Measurements from ENCODE around the gene BUD23.
"Not testable (repeated sequence)": the region's sequence is repeated elsewhere in the genome, so short reads cannot be mapped to it uniquely, and the experiment has no call there.

BUD23 gene

DNA sequence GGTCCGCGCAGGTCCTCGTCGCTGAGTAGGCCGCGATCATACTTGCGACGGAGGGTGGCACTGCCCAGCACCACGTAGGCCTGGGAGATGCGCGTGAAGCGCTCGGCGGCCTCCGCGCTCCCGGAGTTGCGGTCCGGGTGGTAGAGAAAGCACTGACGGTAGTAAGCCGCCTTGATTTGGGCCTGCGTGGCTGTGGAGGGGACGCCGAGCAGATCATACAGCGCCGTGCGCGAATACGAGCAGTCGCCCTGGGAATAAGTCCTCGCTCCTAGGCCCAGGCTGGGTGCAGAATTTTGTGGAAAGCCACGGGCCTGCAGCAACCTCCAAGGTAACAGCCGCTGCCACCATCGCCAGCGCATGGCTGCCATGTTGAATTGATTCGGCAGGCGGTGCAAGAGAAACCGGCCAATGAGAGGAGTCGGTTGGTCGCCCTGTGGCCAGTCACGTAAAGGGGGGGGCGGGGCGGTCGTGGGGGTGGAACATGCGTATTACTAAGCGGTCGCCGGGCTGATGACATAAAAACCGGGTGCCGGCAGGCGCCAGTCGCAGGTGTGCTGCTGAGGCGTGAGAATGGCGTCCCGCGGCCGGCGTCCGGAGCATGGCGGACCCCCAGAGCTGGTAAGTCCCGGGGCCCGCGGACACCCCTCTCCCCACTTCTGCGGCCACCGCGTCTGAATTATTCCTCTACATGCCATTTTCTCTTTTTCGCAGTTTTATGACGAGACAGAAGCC lies at the start of gene BUD23, which contains the start of gene DNAJC30:
Gene BUD23 (plus strand): TSS at position 542 of the 732 bp plus-strand sequence. CDS start 29 bp downstream, at position 571.
Gene DNAJC30 (minus strand): TSS at position 398 of the 732 bp plus-strand sequence. CDS start 30 bp downstream, at position 368.
- peak; percentile 97 to 98 for DNase-seq (ENCODE audit: low read depth in 2 of 2)

DNA sequence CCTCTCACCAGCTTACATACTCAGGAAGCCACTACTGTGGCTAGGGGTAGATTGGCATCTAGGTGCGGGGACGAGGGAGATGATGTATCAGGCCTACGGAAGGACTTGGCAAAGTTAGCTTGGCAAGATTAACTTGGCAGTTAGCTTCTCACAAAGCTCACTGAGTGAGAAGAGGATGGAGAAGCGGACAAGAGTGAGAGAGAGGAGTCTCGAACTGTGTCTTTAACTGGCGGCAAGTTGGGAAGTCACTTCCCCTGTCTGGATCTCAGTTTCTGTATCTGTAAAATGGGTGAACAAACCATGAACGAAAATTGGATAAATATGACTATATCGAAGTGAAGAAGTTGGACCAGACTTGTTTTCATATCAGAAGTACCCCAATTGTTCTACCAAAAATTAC lies 49.6 kb upstream of the BUD23 start:
- no peak for DNase-seq (ENCODE audit: low read depth in 2 of 2)

GRCh38 chr7:73635428-73636200 lies 47.8 kb upstream of the BUD23 start:
- DNase-seq (ENCODE audit: low read depth in 2 of 2): no peak

GRCh38 chr7:73638911-73639310 lies 44.5 kb upstream of the BUD23 start:
- DNase-seq (ENCODE audit: low read depth in 2 of 2): no peak

DNA sequence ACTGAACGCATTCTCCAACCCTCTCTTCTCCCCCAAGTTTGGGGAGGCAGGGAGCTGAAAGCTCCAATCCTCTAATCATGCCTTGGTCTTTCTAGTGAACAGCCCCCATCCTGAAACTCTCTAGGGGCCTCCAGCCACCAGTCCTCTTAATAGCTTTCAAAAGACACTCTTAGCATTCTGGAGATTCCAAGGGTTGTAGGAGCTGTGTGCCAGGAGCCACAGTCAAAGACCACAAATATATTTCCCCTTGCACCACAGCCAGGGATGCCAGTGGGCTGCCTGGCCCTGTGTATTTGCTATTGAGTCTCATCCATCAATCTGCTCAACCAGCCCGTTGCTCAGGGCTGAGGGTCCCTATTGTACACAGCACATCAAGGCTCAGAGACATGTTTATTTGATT lies 40.6 kb upstream of the BUD23 start:
- no peak for DNase-seq (ENCODE audit: low read depth in 2 of 2)

DNA sequence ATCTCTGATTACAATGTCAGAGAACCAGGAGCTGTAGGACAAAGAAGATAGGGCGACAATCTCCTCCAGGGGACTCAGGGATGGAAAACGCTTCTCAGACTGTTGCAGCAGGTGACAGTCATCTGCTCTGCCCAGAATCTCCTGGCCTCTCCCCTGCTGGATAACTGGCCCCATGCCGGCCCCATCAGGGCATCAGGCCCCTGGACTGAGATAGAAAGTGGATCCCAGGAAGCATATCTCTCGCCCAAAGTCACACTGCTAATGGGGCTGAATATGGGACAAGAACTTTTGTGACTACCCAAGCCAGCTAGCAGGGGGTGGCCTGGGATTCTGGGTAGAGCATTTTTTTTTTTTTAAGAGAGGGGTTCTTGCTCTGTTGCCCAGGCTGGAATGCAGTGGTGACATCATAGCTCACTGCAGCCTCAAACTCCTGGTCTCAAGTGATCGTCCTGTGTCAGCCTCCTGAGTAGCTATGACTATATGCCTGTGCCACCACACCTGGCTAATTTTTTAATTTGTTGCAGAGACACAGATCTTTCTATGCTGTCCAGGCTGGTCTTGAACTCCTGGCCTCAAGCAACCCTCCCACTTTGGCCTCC lies 38.6 kb upstream of the BUD23 start:
- DNase-seq (ENCODE audit: low read depth in 2 of 2): no peak

DNA sequence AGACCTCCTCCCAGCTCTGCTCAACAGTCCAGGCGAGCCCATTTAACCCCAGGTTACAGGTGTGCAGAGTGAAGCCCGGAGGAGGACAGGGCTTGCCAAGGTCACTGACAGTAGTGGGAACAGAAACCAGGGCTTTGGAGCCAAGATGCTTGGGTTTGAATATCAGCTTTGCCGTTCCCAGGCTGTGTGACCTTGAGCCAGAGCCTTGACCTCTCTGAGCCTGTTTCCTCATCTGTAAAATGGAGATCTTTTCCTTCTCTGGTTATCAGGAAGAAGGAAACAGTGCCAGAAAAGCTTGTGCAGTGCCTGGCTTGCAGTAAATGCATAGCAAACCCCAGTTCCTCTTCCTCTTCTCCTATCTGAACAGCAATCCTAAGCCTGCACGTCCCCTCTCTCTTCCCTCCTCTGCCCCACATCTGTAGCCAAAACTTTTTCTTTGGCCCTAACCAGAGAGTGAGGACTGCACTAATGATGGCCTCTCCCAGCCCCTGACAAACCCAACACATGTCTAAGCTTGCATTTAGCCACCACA lies 37.7 kb upstream of the BUD23 start:
- DNase-seq (ENCODE audit: low read depth in 2 of 2): no peak

DNA sequence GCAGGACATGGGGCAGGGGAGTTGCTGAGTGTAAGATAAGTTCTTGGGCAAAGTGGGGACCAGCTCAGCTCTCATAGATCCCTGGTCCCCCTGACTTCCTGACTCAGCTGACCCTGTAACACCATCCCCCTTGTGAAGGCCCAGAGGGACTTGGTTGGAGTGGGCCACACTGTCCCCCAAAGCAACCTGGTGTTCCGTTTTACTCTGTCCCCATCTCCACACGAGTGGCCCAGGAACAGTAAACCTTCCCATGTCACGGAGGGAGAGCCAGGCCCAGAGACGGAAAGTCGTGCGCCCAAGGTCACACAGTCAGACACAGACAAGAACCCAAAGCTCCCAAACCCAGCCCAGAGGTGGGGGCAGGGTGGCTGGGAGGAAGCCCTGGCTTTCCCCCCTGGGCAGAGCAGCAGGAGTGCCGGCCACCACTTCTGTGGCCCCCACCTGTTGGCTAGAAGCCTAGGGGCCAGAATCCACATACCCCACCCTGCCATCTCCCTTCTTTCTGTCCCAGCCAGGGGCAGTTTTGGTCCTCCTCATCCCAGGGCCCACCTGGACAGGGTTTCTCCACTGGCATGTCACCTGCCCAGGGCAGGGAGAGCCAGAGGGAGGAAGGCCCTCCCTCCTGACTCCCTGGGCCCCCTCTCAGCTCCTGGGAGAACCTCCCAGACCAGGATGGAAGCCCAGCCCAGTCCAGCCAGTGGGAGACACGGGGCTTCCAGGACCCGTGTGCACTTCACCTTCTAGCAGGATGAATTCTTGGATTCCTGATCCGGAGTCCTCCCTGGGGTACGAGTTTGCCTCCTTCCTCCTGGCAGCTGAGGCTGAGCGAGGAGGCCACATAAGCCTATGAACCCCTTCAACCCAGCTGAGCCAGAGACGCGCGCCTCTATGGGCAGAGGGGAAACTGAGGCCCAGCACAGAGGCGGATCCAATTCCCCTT lies 36.3 kb upstream of the BUD23 start:
- no peak for DNase-seq (ENCODE audit: low read depth in 2 of 2)

GRCh38 chr7:73647725-73648592 lies 35.4 kb upstream of the BUD23 start:
- peak in 1 of 2 donors; percentile 3 for DNase-seq (ENCODE audit: low read depth in 2 of 2)

DNA sequence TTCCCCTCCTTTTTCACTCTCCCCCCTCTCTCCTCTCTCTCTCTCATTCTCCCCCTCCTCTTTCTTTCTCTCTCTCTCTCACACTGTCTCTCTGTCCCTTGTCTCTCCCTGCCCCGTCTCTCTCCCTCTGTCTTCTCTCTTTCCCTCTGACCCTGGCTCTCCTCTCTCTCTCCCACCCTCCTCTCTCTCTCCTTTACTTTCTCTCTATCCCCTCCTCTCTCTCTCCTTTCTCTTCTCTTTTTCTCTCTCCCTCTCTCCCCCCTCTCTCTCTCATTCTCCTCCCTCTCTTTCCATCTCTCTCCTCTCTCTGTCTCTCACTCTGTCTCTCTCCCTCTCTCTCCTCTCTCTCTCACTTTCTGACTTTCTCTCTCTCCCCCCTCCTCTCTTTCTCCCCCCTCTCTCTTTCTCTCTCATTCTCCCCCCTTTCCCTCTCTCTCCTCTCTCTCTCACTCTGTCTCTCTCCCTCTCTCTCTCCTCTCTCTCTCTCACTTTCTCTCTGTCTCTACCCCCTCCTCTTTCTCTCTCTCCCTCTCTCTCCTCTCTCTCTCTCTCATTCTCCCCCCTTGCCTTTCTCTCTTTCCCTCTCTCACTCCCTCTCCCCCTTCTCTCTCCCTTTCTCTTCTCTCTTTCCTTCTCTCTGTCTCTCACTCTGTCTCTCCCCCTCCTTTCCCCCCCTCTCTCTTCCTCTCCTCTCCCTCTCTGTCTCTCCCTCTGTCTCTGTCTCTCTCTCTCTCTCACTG lies 34.6 kb upstream of the BUD23 start:
- no peak for DNase-seq (ENCODE audit: low read depth in 2 of 2)

GRCh38 chr7:73649576-73649975 lies 33.8 kb upstream of the BUD23 start:
- DNase-seq (ENCODE audit: low read depth in 2 of 2): no peak

- DNase-seq (ENCODE audit: low read depth in 2 of 2): no peak
Measured at GRCh38 chr7:73650524-73650923, 32.9 kb upstream of the BUD23 start.

DNA sequence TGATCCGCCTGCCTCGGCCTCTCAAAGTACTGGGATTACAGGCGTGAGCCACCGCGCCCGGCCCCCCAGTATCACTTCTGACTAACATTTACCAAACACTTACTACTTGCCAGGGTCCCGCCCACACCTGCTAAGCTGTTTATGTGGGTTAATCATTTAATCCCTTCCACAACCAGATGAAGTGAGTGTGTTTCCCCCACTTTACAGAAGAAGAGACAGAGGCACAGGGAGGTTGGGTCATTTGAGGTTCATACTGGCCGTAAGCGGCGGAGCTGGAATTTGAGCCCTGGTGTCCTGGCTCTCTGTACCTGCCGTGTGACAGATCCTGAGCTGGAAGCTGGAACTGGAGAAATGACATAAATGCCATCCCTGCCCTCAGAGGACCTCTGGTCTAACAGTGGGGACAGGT lies 30.9 kb upstream of the BUD23 start:
- DNase-seq (ENCODE audit: low read depth in 2 of 2): no peak

DNA sequence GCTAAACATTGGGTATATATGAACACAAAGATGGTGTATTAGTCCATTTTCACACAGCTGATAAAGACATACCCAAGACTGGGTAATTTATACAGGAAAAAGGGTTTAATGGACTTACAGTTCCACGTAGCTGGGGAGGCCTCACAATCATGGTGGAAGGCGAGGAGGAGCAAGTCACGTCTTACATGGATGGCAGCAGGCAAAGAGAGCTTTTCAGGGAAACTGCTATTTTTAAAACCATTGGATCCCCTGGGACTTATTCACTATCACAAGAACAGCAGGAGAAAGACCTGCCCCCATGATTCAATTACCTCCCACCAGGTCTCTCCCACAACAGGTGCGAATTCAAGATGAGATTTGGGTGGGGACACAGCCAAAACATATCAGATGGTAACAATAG lies 28.1 kb upstream of the BUD23 start:
- not testable (repeated sequence) for DNase-seq (ENCODE audit: low read depth in 2 of 2)

- DNase-seq (ENCODE audit: low read depth in 2 of 2): no peak
Measured at GRCh38 chr7:73659983-73660382, 23.4 kb upstream of the BUD23 start.

DNA sequence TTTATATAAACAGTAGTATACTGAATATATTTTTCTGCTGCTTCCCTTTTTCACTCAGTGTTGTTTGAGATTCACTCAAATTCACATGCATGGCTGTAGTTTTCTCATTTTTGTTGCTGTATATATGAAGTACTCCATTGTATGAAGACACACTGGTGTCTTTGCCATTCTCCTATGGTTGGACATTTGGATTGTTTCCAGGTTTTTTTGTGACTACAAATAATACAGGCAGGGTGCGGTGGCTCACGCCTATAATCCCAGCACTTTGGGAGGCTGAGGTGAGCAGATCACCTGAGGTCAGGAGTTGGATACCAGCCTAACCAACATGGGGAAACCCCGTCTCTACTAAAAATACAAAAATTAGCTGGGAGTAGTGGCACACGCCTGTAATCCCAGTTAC lies 22.8 kb upstream of the BUD23 start:
- not testable (repeated sequence) for DNase-seq (ENCODE audit: low read depth in 2 of 2)

DNA sequence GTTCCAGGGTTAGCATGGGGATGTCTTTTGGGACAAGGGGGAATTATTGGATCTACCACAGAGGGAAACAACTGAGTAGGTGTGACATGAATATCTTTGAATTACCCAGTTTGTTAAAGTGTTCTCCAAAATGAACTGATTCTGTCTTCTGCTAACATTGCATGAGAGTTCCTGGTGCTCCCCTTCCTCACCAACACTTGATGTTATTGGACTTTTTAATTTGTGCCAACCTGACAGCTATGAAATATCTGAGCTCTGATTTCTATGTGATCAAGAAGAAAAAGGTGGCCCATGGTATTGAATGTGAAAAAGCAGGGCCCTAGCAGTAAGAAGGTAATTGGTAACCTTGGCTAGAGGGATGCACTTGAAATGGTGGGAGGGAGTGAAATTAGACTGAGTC lies 20.4 kb upstream of the BUD23 start:
- DNase-seq (ENCODE audit: low read depth in 2 of 2): no peak

DNA sequence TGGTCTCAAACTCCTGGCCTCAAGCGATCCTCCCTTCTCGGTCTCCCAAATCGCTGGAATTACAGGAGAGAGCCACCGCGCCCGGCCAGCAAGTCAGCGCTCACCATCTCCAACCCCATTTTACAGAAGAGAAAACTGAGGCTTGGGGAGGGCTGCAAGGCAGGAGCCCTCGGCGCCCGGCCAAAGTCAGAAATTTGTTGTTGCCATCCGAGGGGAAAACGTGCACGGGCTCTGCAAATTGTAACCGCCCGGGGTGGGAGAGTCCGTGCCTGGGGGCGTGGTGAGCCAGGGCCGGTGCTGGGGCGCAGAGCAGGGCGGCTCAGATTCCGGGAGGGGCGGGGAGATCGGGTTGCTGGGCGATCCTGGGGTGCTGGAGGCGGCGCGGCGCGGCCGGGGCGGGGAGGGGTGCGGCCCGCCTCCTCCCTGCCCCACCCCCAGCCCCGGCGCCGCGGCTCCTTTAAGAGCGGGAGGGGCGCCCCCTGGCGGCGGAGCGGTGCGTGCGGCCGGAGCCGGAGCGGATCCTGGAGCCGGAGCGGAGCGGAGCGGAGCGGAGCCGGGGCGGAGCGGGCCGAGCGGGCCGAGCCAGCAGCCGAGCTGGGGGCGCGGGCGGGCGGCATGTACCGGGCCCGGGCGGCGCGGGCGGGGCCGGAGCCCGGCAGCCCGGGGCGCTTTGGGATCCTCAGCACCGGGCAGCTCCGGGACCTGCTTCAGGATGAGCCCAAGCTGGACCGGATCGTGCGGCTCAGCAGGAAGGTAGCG lies 15.9 kb upstream of the BUD23 start, which contains the start of gene VPS37D:
Gene VPS37D (plus strand): TSS at position 488 of the 759 bp plus-strand sequence. CDS start 128 bp downstream, at position 616.
- DNase-seq (ENCODE audit: low read depth in 2 of 2): peak; percentile 88 to 93
